GM12878 (cell line): ENCODE results near the gene TMBIM6. TPM values are rescaled to one million over a fixed set of nuclear protein-coding genes. Genes with fewer than 3 reads are reported as not detected.

Source experiments
- ATAC-seq: fragments of 200-7000 bp; cut with Tn5 transposase; 3 replicates; pipeline ENCODE4 v1.9.1; 2020; ENCODE audit warnings: mild to moderate bottlenecking, moderate library complexity
- BruUV-seq: library from RNA; stranded (reverse); fragments of 400-500 nt; replicated peaks from 2 replicates; lab custom pipeline; 2021; lab: Mats Ljungman, UMichigan
- CTCF ChIA-PET: fragments of 300-600 bp; sonication (Branson Sonifier 250); formaldehyde crosslinking; extraction: SDS; loops from one replicate; lab custom pipeline; 2021; ENCODE audit warnings: inconsistent platforms; lab: Yijun Ruan, JAX
- POLR2A ChIA-PET: fragments of 350-600 bp; formaldehyde crosslinking; extraction: SDS; loops from one replicate; lab custom pipeline; 2021; ENCODE audit warnings: inconsistent platforms; lab: Charles Lee
- RAD21 ChIA-PET: fragments of 300-600 bp; sonication (Branson Sonifier 250); formaldehyde crosslinking; loops from one replicate; lab custom pipeline; 2023; ENCODE audit warnings: antibody characterized with exemption; ENCODE audit not compliant: unreplicated experiment; lab: Charles Lee
- SMC1A ChIA-PET: fragments of 300-600 bp; sonication (Branson Sonifier 250); formaldehyde crosslinking; loops from one replicate; lab custom pipeline; 2023; ENCODE audit not compliant: unreplicated experiment, uncharacterized antibody; lab: Charles Lee
- DNase-seq: peaks from one replicate; pipeline ENCODE4 v3.0.0-alpha.2; 2011; ENCODE audit warnings: low read depth, low spot score
- FAIRE-seq: peaks from 3 replicates; lab custom pipeline; 2011; peaks lifted over from hg19 to GRCh38; lab: Jason Lieb, UNC
- H2AFZ ChIP-seq: 2 replicates; pipeline ENCODE4 v1.6.0; 2011; ENCODE audit warnings: low read depth, low read length, control low read depth; ENCODE audit not compliant: control insufficient read depth
- H3K27ac ChIP-seq: 2 replicates; pipeline ENCODE4 v1.5.1; 2011; ENCODE audit warnings: control low read depth; ENCODE audit not compliant: control insufficient read depth, insufficient read depth
- H3K27me3 ChIP-seq, 2 experiments: replicated peaks in 1 of 2; 2 replicates each; pipeline versions ENCODE4 v1.6.0 to v1.6.1; 2011; ENCODE audit warnings: low read length in 1 of 2; ENCODE audit not compliant: control insufficient read depth in 2 of 2, insufficient read depth in 2 of 2
- H3K36me3 ChIP-seq, 2 experiments: 2 replicates each; pipeline ENCODE4 v1.5.1; 2011; ENCODE audit warnings: low read length in 1 of 2; ENCODE audit not compliant: control insufficient read depth in 2 of 2, insufficient read depth in 2 of 2
- H3K4me1 ChIP-seq: 2 replicates; pipeline ENCODE4 v1.6.1; 2011; ENCODE audit warnings: mild to moderate bottlenecking, low read length, moderate library complexity, mixed read lengths; ENCODE audit not compliant: control insufficient read depth, insufficient read depth
- H3K4me2 ChIP-seq: 2 replicates; pipeline ENCODE4 v1.6.0; 2011; ENCODE audit warnings: control low read depth; ENCODE audit not compliant: control insufficient read depth, insufficient read depth
- H3K4me3 ChIP-seq: fragments of 200-600 bp; sonication (generic); 2 replicates; pipeline ENCODE4 v1.5.1; 2016
- H3K79me2 ChIP-seq: 2 replicates; pipeline ENCODE4 v1.6.0; 2011; ENCODE audit warnings: low read length; ENCODE audit not compliant: control insufficient read depth, insufficient read depth
- H3K9ac ChIP-seq: 2 replicates; pipeline ENCODE4 v1.8.0; 2011; ENCODE audit warnings: low read length, control low read depth, mixed read lengths; ENCODE audit not compliant: control insufficient read depth, insufficient read depth
- H3K9me3 ChIP-seq: replicated peaks from 3 replicates; pipeline ENCODE4 v1.5.1; 2011; ENCODE audit warnings: mild to moderate bottlenecking, low read length; ENCODE audit not compliant: control insufficient read depth, insufficient read depth
- H4K20me1 ChIP-seq: 2 replicates; pipeline ENCODE4 v1.6.0; 2011; ENCODE audit not compliant: control insufficient read depth, insufficient read depth
- FOXM1 ChIP-seq: IDR thresholded peaks from 2 replicates; pipeline ENCODE4 v1.6.1; 2012; ENCODE audit warnings: low read depth, mild to moderate bottlenecking, inconsistent platforms, low read length, moderate library complexity
- POLR2AphosphoS5 ChIP-seq: IDR thresholded peaks from 2 replicates; pipeline ENCODE4 v1.6.1; 2011; ENCODE audit warnings: mild to moderate bottlenecking, low read length, inconsistent platforms
- SIX5 ChIP-seq: IDR thresholded peaks from 2 replicates; pipeline ENCODE4 v1.6.1; 2011; ENCODE audit warnings: mild to moderate bottlenecking, low read depth, low read length, moderate library complexity; ENCODE audit not compliant: severe bottlenecking
- ZBTB33 ChIP-seq: fragments of 450-650 bp; IDR thresholded peaks from 2 replicates; pipeline ENCODE4 v1.6.1; 2017; ENCODE audit warnings: mild to moderate bottlenecking
- ZNF24 ChIP-seq: fragments of 450-650 bp; IDR thresholded peaks from 2 replicates; pipeline ENCODE4 v1.6.1; 2017; ENCODE audit warnings: antibody characterized with exemption, mild to moderate bottlenecking
- ZZZ3 ChIP-seq: IDR thresholded peaks from 2 replicates; pipeline ENCODE4 v1.6.1; 2011; ENCODE audit warnings: low read depth; ENCODE audit not compliant: control insufficient read depth, insufficient read length
- WGBS: methylation state at CpG from one replicate; pipeline ENCODE4 v1.1.6; 2016; ENCODE audit warnings: low lambda C conversion rate; ENCODE audit not compliant: insufficient replicate concordance, insufficient coverage; ENCODE audit errors: missing lambda C conversion rate; 5-methylcytosine and 5-hydroxymethylcytosine counted together
- in situ Hi-C: fragments of 300-500 bp; cut with MboI; formaldehyde crosslinking; loops from 9 replicates; pipeline ENCODE4 v1.14.3; 2018; ENCODE audit warnings: mixed read lengths
- intact Hi-C: fragments of 100-400 bp; cut with micrococcal nuclease; formaldehyde crosslinking; loops from one replicate; pipeline ENCODE4 v1.14.2; 2022; ENCODE audit not compliant: unreplicated experiment
- polyA plus RNA-seq, 11 experiments: library from polyadenylated mRNA; depleted of rRNA in 4 of 11; unstranded in 6 of 11; stranded (reverse) in 5 of 11; fragments of >200 nt; fragmentation: Nextera tagmentation in 4 of 11; fragmentation: Illumina TruSeq in 1 of 11; extraction: Ambion mirVana in 4 of 11; extraction: Trizol in 1 of 11; gene quantifications; 1 replicate in 1 of 11; 2 replicates in 10 of 11; pipeline versions ENCODE4 v1.2.1 to v1.2.3, GENCODE V29; 2011 to 2016; ENCODE audit warnings: inconsistent platforms in 2 of 11, missing spikeins in 2 of 11, low read depth in 1 of 11
- total RNA-seq, 4 experiments: library from RNA; depleted of rRNA in 3 of 4; stranded (reverse); fragments of >200 nt in 3 of 4; fragmentation: Illumina TruSeq in 1 of 4; extraction: Trizol in 1 of 4; gene quantifications; 2 replicates each; pipeline versions ENCODE4 v1.2.1 to v1.2.3, GENCODE V29; 2013 to 2021
- TF ChIP-seq, protein P1 (sequence below): fragments of 450-650 bp; IDR thresholded peaks from 2 replicates; pipeline ENCODE4 v1.6.1; 2017; ENCODE audit warnings: antibody characterized with exemption, mild to moderate bottlenecking, moderate library complexity

The TMBIM6 gene
- total and polyA plus RNA-seq, 10 of the 15 experiments (the other 5 are each of a cell fraction or from before 2014, with no cell fraction given) = 224 to 1,192 (median 379) TPM

GRCh38 chr12:49809381-49809905 is 68.1 kb downstream of the TMBIM6 start:
- ATAC-seq (no peak), FAIRE-seq (no peak), DNase-seq (no peak)
- Histone ChIP-seq H3K27ac (no peak overlapping the region), H2AFZ (no peak overlapping the region), H3K36me3 (peaks cover 0 to 2% of the 10 kb centered on the region in 2 experiments; a peak in 1 of 4 replicates), H3K4me1 (peaks cover 25% of the 10 kb centered on the region), H3K4me3 (no peak overlapping the region), H3K9me3 (no peaks in the 10 kb centered on the region), H3K4me2 (no peak overlapping the region), H3K27me3 (no peaks in the 10 kb centered on the region), H4K20me1 (no peaks in the 10 kb centered on the region), H3K79me2 (no peaks in the 10 kb centered on the region), H3K9ac (no peak overlapping the region)
- CTCF ChIA-PET = no interaction called here
- POLR2A ChIA-PET = no interaction called here
- in situ Hi-C loops = no loop called here
- intact Hi-C loops = no loop called here
- TF ChIP-seq POLR2AphosphoS5 (0 out of 2 replicates have a peak, but pooled peaks have one; percentile 13), FOXM1 (no peak)
- SMC1A ChIA-PET = interaction anchor here (1.0 kb wide), 1 partner anchor 29 kb away, joined by 3 read pairs; no protein-coding TSS in a partner anchor
- no TSS peak for BruUV-seq
- WGBS = 82% methylated on average over 4 of the region's 4 CpGs
- RAD21 ChIA-PET = no interaction called here

DNA sequence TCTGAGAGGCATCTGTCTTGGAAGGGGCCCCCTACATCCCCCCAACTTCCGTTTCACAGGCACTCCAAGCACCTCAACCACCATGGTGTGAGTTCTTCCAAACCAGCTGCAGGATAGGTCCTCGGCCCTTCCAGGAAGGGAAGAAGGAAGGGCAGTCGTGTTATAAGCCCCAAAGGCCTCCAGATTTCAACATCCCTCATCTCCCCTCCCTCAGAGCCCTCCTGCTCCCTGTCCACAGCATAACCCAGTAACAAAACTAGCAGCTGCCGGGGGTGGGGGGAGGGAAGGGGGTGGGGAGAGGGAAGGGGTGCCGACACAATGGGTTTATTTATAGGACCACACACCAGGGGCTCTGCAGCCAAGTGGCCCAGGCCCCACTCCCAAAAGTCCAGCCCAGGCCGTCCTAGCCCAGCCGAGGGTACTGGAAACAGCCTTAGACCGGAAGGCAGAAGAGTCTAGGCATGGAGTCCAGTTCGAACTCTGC is 68.6 kb downstream of the TMBIM6 start:
- ChIA-PET SMC1A (interaction anchor here (1.0 kb wide), 1 partner anchor 29 kb away, joined by 3 read pairs; no protein-coding TSS in a partner anchor), CTCF (interaction anchor here (1.0 to 2.6 kb wide), 3 partner anchors 29 to 32 kb away, joined by 5 to 12 read pairs (median 6); no protein-coding TSS in a partner anchor), POLR2A (interaction anchor here (0.6 kb wide), 1 partner anchor 544 kb away, joined by 5 read pairs; no protein-coding TSS in a partner anchor), RAD21 (no interaction called here)
- no peak for FAIRE-seq
- Histone ChIP-seq H3K27me3 (no peaks in the 10 kb centered on the region), H3K9ac (no peak overlapping the region), H3K4me1 (peaks cover 25% of the 10 kb centered on the region), H2AFZ (no peak overlapping the region), H3K4me2 (no peak overlapping the region), H3K9me3 (no peaks in the 10 kb centered on the region), H3K4me3 (no peak overlapping the region), H3K36me3 (peaks cover 0 to 2% of the 10 kb centered on the region in 2 experiments; a peak in 1 of 4 replicates), H4K20me1 (no peaks in the 10 kb centered on the region), H3K27ac (no peak overlapping the region), H3K79me2 (no peaks in the 10 kb centered on the region; the same call in 1 of the 2 replicates)
- TF ChIP-seq ZZZ3 = no peak
- TF ChIP-seq SIX5 = no peak
- TF ChIP-seq ZNF24 = no peak
- no peak for TF ChIP-seq ZBTB33
- TF ChIP-seq, protein P1, sequence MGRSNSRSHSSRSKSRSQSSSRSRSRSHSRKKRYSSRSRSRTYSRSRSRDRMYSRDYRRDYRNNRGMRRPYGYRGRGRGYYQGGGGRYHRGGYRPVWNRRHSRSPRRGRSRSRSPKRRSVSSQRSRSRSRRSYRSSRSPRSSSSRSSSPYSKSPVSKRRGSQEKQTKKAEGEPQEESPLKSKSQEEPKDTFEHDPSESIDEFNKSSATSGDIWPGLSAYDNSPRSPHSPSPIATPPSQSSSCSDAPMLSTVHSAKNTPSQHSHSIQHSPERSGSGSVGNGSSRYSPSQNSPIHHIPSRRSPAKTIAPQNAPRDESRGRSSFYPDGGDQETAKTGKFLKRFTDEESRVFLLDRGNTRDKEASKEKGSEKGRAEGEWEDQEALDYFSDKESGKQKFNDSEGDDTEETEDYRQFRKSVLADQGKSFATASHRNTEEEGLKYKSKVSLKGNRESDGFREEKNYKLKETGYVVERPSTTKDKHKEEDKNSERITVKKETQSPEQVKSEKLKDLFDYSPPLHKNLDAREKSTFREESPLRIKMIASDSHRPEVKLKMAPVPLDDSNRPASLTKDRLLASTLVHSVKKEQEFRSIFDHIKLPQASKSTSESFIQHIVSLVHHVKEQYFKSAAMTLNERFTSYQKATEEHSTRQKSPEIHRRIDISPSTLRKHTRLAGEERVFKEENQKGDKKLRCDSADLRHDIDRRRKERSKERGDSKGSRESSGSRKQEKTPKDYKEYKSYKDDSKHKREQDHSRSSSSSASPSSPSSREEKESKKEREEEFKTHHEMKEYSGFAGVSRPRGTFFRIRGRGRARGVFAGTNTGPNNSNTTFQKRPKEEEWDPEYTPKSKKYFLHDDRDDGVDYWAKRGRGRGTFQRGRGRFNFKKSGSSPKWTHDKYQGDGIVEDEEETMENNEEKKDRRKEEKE = no peak
- no peak for TF ChIP-seq FOXM1
- WGBS = 59% methylated on average over 7 of the region's 9 CpGs
- ATAC-seq = no peak
- no TSS peak for BruUV-seq
- intact Hi-C loops (no loop called here), in situ Hi-C loops (no loop called here)
- DNase-seq = no peak
